KMS-11 (cell line): Measurements from ENCODE around the gene SCN4B.

ENCODE experiments used
- H2AFZ ChIP-seq: fragments of 200-600 bp; sonication (generic); 2 replicates; pipeline ENCODE4 v1.6.1; 2016; ENCODE audit warnings: antibody characterized with exemption, mixed run types, low read depth
- H3K27ac ChIP-seq: fragments of 200-600 bp; sonication (generic); 2 replicates; pipeline ENCODE4 v1.6.1; 2016; ENCODE audit warnings: mild to moderate bottlenecking, mixed run types
- H3K27me3 ChIP-seq: fragments of 200-600 bp; sonication (generic); 2 replicates; pipeline ENCODE4 v1.6.1; 2017; ENCODE audit warnings: mild to moderate bottlenecking, low read depth, mixed run types, moderate library complexity; ENCODE audit not compliant: insufficient read depth
- H3K36me3 ChIP-seq: fragments of 200-600 bp; sonication (generic); 2 replicates; pipeline ENCODE4 v1.6.1; 2017; ENCODE audit warnings: mild to moderate bottlenecking, mixed run types; ENCODE audit not compliant: insufficient read depth
- H3K4me1 ChIP-seq: fragments of 200-600 bp; sonication (generic); 2 replicates; pipeline ENCODE4 v1.6.1; 2016; ENCODE audit warnings: mild to moderate bottlenecking, low read depth, mixed run types; ENCODE audit not compliant: poor library complexity, severe bottlenecking
- H3K4me2 ChIP-seq: fragments of 200-600 bp; sonication (generic); 2 replicates; pipeline ENCODE4 v1.7.0; 2016; ENCODE audit warnings: mild to moderate bottlenecking, mixed run types
- H3K4me3 ChIP-seq: fragments of 200-600 bp; sonication (generic); IDR thresholded peaks from 2 replicates; pipeline ENCODE4 v1.6.1; 2017; ENCODE audit warnings: low read depth, low read length, mixed read lengths; ENCODE audit not compliant: insufficient read depth
- H3K79me2 ChIP-seq: fragments of 200-600 bp; sonication (generic); 2 replicates; pipeline ENCODE4 v1.6.1; 2016; ENCODE audit warnings: low read depth, mixed run types; ENCODE audit not compliant: insufficient read depth
- H3K9ac ChIP-seq: fragments of 200-600 bp; sonication (generic); 2 replicates; pipeline ENCODE4 v1.6.1; 2016; ENCODE audit warnings: mild to moderate bottlenecking, mixed run types
- H4K20me1 ChIP-seq: fragments of 200-600 bp; sonication (generic); 2 replicates; pipeline ENCODE4 v1.6.1; 2016; ENCODE audit warnings: mild to moderate bottlenecking, mixed run types; ENCODE audit not compliant: insufficient read depth
- TF ChIP-seq, protein P1 (sequence below): fragments of 200-600 bp; sonication (generic); conservative IDR thresholded peaks from 2 replicates; pipeline ENCODE4 v1.6.1; 2017; ENCODE audit warnings: low read depth, mild to moderate bottlenecking, antibody characterized with exemption, low read length, moderate library complexity, mixed read lengths

SCN4B gene

DNA sequence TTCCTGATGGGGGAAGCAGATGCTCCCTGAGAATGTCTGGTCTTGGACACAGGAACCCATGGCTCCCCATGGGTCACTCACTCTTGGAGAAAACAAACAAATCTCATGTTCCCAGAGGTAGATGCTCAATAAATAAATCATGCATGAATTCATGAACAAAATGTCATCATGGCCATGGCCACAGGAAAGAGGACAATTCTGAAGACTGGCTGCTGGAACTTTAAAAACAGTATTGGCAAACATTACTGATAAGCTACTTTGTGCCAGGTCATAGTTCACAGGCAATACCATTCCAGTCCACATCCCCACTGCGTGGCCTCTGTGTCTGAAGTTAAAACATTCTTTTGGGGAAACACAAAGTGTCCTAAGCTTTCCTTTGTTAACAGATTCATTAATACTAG is 56.7 kb downstream of the SCN4B start:
- Histone ChIP-seq H3K27me3 (no peaks in the 10 kb centered on the region), H3K27ac (no peak overlapping the region), H3K4me3 (no peak overlapping the region), H2AFZ (no peak overlapping the region), H3K9ac (no peak overlapping the region), H3K36me3 (no peaks in the 10 kb centered on the region), H4K20me1 (no peaks in the 10 kb centered on the region), H3K4me1 (no peaks in the 10 kb centered on the region), H3K4me2 (no peak overlapping the region), H3K79me2 (no peaks in the 10 kb centered on the region)
- TF ChIP-seq, protein P1, sequence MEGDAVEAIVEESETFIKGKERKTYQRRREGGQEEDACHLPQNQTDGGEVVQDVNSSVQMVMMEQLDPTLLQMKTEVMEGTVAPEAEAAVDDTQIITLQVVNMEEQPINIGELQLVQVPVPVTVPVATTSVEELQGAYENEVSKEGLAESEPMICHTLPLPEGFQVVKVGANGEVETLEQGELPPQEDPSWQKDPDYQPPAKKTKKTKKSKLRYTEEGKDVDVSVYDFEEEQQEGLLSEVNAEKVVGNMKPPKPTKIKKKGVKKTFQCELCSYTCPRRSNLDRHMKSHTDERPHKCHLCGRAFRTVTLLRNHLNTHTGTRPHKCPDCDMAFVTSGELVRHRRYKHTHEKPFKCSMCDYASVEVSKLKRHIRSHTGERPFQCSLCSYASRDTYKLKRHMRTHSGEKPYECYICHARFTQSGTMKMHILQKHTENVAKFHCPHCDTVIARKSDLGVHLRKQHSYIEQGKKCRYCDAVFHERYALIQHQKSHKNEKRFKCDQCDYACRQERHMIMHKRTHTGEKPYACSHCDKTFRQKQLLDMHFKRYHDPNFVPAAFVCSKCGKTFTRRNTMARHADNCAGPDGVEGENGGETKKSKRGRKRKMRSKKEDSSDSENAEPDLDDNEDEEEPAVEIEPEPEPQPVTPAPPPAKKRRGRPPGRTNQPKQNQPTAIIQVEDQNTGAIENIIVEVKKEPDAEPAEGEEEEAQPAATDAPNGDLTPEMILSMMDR = no peak

DNA sequence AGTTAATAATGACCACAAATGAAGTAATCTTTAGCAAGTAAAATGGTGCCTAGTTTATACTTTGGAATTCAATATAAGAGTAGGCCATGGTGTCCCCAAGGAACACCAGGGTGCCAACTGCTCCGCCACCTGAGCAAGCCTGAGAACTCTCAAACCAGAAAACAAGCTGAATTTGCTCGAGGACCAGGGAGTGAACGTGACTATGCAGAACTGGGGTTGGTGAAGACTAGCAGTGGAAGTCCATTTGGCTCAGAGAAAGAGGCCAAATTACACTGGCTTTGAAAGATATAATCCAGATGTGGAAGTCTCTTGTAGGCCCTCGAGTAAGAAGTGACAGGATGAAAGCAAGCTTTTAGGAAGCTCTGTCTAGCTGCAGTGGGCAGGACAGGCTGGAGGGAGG is 57.1 kb downstream of the SCN4B start:
- no peak overlapping the region for H2AFZ ChIP-seq
- H3K36me3 ChIP-seq = no peaks in the 10 kb centered on the region
- H3K79me2 ChIP-seq = no peaks in the 10 kb centered on the region
- no peak overlapping the region for H3K4me2 ChIP-seq
- TF ChIP-seq, protein P1 = no peak
- no peaks in the 10 kb centered on the region for H4K20me1 ChIP-seq
- H3K4me3 ChIP-seq = no peak overlapping the region
- no peaks in the 10 kb centered on the region for H3K4me1 ChIP-seq
- H3K9ac ChIP-seq = no peak overlapping the region
- H3K27me3 ChIP-seq = no peaks in the 10 kb centered on the region
- H3K27ac ChIP-seq = no peak overlapping the region

DNA sequence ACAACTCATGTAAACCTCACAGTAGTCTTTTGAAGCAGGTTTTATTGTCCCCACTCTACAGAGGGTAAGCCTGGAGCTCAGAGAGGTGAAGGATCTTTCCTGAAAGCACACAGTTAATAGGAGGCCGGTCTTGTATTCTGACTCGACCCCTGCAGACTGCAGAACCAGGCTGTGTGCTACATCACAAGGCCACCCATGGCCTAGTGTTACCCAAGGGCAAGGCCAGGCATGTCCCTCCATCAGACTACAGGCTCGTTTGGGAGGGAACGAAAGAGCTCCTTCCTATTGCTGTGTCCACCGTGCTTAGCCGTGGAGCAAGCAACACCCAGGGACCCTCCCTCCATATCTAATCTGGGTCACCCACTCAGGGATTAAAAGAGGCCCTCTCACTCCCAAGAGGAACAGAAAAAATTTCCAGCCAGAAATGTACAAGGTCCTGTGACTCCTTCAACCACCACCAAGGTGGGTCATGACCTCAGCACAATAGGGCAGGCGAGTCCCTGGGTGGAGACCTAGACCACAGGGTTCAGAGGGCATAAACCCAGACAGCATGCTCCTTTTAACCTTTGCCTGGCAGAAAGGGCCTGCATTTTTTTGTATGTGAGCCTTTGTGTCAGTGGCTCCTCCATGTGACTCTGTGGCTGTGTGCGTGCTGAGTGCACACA is 59.6 kb downstream of the SCN4B start:
- H2AFZ ChIP-seq = no peak overlapping the region

DNA sequence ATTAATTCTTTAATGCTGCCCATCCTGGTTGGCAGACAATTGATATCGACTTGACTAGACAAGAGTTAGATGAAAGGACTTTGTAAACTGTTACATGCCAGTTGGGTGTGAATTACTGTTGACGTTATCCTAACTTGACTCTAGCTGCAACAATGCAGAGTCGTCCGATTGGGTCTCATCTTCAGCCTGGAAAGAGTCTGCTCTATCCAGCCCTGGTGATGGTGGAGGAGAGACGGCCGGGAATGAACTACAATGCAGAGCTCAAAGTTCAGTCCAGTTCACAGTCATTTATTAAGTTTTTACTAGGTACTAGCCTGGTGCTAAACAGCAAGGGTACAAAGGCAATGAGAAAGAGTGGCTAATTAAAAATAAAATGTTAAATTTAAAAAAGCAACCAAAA is 60.9 kb downstream of the SCN4B start:
- Histone ChIP-seq H3K4me3 (no peak overlapping the region), H3K79me2 (no peaks in the 10 kb centered on the region), H3K36me3 (no peaks in the 10 kb centered on the region), H4K20me1 (no peaks in the 10 kb centered on the region), H3K27me3 (no peaks in the 10 kb centered on the region), H3K9ac (no peak overlapping the region), H3K4me2 (no peak overlapping the region), H2AFZ (no peak overlapping the region), H3K4me1 (peaks cover 9% of the 10 kb centered on the region), H3K27ac (no peak overlapping the region)
- TF ChIP-seq, protein P1 = no peak

More for the DNA sequence above, 59.6 kb downstream of the SCN4B start:
- H3K4me1 ChIP-seq = no peaks in the 10 kb centered on the region
- no peak overlapping the region for H3K4me2 ChIP-seq
- TF ChIP-seq, protein P1 = no peak
- no peak overlapping the region for H3K4me3 ChIP-seq
- H3K79me2 ChIP-seq = no peaks in the 10 kb centered on the region
- no peaks in the 10 kb centered on the region for H3K36me3 ChIP-seq
- no peak overlapping the region for H3K27ac ChIP-seq
- no peaks in the 10 kb centered on the region for H4K20me1 ChIP-seq
- H3K27me3 ChIP-seq = no peaks in the 10 kb centered on the region
- H3K9ac ChIP-seq = no peak overlapping the region
